Globus pallidus (tissue), 1 donor: ENCODE measurements around the gene ARRDC3.

Source experiments
- DNase-seq: peaks from one replicate; pipeline ENCODE4 v3.0.0-alpha.2; 2015; ENCODE audit warnings: low spot score

ARRDC3 gene

DNA sequence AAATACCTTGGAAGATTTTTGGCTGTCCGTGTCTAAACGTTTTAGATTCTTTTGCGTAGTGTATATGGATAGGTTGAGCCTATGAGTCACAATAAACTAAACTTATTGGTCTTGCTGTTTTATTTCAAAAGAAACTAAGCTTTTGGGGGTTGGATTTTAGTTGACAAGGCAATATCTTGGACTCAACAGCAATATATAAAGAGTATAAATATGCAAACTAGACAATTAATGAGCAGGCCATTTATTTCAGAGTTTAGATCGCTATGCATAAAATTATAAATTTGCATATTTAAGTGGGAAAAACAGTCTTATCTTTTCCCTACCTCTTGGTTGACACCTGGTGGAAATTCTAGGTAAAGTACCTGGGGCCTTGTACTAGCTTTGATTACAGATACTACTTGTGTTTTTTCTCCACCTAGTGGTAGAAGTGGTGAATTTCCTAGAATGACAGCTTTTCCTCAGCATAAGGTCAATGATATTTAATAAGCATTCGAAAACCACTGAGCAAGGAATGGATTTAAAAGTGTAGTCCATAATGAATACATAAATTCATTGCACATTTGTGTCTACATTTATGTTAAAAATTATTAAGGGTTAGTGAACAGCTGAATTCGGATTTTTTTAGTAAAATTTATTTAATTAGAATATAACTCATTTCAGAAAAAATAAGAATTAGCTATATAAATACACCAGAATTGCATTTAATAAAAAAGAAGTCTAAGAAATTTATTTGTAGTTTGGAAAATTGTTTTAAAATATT is 1.7 kb upstream of the ARRDC3 start:
- peak; percentile 93 for DNase-seq

- DNase-seq = no peak
Observed at GRCh38 chr5:91383956-91384300, 811 bp upstream of the ARRDC3 start.

DNA sequence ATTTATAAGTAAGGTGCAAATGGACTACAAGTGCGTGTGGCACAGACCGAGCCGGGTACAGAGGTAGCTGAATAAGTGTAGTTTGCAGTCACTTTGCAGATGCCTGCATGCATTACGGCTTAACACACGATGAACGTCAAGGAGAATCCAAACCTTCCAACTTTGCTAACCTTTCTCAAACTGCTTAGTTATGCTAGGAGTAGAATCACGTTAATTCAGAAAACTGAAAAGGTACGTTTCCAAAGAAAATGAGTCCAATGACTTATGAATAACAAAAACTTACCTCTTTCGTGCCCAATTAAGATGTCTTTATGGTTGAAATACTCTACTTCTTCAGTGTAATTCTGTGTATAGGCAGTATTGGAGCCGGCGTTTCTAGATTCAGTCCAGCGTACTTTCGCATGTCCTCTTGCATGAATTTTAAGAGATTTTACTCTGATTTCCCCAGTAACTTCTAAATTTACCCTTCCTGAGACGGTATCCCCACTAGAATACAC is 539 bp downstream of the ARRDC3 start:
- peak; percentile 77 for DNase-seq

- DNase-seq = peak; percentile 94
Observed at GRCh38 chr5:91381774-91382359, 1.2 kb downstream of the ARRDC3 start.

DNA sequence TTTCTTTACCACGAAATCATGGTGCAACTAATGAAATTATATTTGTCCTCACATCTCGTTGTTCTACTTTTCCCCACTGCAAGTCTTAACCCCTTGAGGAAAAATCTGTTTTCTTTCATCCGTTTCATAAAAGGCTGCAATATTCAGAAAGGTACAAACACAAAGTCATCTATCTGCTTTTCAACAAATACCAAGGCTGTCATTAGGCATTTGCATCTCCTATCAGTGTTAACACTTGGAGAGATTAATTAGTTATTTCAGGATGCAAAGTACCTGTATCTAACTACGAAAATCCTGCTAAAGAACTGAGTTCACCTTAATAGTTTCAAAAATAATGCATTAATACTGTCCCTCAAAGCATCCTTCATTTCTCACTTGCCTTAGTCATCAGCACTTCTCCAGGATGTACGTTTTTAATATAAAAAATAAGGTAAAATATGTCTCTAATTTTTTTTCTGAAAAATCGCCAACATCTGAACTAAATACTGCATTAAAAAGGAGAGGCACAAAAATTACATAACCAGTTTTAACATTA is 1.8 kb downstream of the ARRDC3 start:
- peak; percentile 42 for DNase-seq

DNA sequence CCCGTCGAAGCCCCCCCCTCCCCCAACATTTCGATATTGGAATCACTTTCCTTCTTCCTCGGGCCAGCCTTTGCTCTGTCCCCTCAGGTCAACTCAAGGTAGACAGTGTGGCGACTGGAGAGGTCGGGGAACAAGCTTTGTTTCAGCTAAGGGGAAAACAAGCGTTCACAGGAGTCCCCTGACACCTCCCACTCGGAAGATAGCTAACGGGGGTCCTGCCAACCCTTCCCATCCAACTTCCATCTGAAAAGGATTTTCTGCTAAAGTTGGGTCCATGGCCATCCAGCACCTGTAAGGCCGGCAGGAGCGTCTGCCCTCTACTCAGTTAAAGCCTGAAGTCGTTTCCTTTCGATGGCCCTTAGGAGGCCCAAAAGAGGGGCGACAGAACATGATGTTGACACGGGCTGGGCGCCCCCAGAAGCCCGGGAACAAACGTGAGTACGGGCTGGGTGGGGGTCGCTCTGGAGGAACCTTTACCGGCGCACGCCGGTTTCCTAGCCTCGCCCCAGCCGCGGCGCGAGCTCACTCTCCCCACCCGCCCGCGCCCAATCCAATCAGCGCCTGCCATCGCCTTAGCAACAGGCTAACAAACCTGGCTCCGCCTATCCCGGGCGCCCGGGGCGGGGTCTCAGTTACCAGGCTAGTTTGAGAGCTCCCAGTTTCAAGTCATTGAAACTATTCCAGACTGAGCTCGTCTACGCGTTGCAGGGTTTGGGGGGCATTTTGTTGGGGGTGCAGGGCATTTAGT is 2.5 kb downstream of the ARRDC3 start:
- DNase-seq = peak; percentile 99

DNA sequence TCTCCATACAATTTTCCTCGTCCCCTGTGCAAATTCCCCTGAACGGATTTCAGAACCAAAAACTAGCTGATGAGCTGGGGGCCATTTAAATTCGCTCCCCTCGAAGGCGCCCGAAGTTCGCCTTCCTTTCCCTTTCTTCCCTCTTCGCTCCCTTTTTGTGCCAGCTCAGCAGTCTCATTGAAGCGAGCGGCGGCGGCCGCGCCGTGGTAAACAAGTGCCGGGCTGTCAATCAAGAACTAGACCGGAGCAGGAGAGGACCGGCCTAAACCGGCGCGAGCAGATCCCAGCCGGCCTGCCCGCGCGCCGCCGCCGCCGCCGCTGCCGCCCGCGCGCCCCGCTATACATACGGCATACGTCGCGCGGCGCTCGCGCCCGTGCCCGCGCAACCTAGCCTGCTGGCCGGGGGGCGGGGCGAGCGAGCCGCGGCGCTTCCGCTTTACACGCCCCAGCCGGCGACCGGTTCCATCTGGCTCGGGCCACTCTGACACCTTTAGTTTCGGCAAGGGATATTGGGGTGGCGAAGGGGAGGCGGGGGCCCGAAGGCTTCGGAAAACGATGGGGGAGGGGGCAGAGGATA is 3.1 kb downstream of the ARRDC3 start:
- DNase-seq = peak; percentile 94

GRCh38 chr5:91379246-91379913 is 3.7 kb downstream of the ARRDC3 start:
- DNase-seq = no peak

GRCh38 chr5:91378752-91379211 is 4.3 kb downstream of the ARRDC3 start:
- DNase-seq = peak; percentile 45

- no peak for DNase-seq
Observed at GRCh38 chr5:91374893-91375520, 8.1 kb downstream of the ARRDC3 start.

GRCh38 chr5:91373600-91373999 is 9.5 kb downstream of the ARRDC3 start:
- DNase-seq = no peak

DNA sequence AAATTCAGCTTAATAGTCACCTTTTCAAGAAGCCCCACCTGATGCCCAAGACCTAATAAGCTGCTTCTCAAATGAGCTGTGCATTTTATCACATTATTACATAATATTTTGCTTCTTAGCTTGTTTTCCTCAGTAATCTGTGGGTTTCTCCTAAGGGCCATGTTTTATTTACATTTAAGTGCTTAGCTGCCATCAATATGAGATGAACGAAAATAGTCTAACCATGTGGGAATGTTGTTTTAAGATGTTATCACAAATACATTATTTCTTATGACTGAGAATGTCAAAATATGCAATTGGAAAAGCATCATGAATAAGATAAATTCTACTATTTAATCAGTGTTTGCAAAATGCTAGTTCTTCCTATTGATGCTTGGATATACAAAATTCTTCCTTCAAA is 10.1 kb downstream of the ARRDC3 start:
- no peak for DNase-seq

GRCh38 chr5:91369480-91369879 is 13.6 kb downstream of the ARRDC3 start:
- no peak for DNase-seq

DNA sequence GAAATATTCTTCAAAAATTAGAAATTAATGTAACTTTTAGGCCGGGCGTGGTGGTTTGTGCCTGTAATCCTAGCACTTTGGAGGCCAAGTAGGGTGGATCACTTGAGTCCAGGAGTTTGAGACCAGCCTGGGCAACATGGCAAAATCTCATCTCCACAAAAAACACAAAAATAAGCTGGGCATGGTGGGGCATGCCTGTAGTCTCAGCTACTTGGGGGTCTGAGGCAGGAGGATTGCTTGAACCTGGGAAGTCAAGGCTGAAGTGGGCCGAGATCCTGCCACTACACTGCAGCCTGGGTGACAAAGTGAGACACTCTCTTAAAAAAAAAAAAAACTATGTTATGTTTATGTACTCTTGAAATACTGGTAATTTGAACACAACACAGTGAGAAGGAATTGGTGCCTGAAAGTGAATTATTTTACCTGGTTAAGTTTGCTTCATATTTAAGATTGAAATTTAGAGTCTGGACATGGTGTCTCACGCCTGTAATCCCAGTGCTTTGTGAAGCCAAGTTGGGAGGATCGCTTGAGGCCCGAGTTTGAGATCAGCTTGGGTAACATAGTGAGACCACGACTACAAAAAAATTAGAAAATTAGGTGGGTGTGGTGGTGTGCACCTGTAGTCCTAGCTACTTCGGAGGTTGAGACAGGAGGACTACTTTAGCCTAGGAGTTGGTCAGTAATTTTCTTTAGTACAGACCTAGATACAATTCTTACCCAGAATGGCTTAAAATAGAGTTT is 15.0 kb downstream of the ARRDC3 start:
- DNase-seq = no peak

DNA sequence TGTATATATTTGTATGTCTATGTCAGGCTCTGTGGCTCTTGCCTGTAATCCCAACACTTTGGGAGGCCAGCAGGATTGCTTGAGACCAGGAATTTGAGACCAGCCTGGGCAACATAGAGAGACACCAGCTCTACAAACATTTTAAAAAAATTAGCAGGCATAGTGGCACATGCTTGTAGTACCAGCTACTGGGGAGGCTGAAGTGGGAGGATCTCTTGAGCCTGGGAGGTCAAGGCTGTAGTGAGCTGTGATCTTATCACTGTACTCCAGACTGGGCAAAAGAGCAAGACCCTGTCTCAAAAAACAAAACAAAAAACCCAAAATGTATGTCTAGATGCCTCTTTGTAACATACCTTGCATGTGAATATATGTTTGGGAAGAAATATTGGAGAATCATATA is 15.8 kb downstream of the ARRDC3 start:
- DNase-seq = no peak

DNA sequence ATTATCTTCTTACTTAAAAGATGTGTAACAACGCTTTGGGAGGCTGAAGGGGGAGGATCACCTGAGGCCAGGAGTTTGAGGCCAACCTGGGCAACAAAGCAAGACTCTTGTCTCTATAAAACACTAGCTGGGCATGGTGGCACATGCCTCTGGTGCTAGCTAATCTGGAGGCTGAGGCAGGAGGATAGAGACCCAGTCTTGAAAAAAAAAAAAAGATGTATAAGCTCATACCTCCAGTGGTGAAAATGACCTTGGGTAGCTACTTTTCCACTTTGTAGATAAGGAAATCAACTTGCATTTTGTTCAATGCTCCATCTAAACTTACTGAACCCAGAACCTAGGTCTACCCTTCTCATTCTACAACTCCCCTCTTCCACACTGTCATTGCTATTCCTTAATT is 16.6 kb downstream of the ARRDC3 start:
- DNase-seq = no peak

- DNase-seq = no peak
Observed at GRCh38 chr5:91365498-91365897, 17.6 kb downstream of the ARRDC3 start.

DNA sequence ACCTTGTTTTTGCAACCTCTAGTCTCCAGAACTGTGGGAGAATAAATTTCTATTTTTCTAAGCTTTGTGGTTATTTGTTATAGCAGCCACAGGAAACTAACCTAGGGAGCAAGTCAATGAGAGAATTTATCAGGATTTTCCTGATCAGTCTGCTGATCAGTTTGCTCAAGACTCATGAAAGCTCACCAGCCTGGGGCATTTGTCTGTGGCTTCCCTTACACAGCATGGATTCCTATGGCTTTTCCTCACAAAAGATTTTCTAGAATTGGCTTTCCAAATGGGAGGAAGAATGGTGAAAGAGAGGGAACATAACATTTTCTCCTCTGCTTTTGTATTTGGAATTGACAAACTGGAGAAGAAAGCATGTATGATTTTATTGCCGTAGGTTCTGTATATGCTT is 20.2 kb downstream of the ARRDC3 start:
- no peak for DNase-seq

GRCh38 chr5:91361790-91362189 is 21.3 kb downstream of the ARRDC3 start:
- no peak for DNase-seq

- DNase-seq = no peak
Observed at GRCh38 chr5:91361055-91361701, 21.9 kb downstream of the ARRDC3 start.
